Mucosa of gallbladder (tissue), 1 donor: ENCODE data around the gene MTMR3. TPM values are rescaled to one million over a fixed set of nuclear protein-coding genes. Genes with fewer than 3 reads are reported as not detected.

Experiments used
- DNase-seq: peaks from one replicate; pipeline ENCODE4 v3.0.0-alpha.2; 2020; ENCODE audit warnings: low spot score
- total RNA-seq: library from RNA; stranded (reverse); gene quantifications from one replicate; pipeline ENCODE4 v1.2.1, GENCODE V29; 2021
- donor health status: DM: no; HTN: no; CAD: no.

MTMR3 gene
- total RNA-seq, 1 donor from 2014 or later = 50.7 TPM

DNA sequence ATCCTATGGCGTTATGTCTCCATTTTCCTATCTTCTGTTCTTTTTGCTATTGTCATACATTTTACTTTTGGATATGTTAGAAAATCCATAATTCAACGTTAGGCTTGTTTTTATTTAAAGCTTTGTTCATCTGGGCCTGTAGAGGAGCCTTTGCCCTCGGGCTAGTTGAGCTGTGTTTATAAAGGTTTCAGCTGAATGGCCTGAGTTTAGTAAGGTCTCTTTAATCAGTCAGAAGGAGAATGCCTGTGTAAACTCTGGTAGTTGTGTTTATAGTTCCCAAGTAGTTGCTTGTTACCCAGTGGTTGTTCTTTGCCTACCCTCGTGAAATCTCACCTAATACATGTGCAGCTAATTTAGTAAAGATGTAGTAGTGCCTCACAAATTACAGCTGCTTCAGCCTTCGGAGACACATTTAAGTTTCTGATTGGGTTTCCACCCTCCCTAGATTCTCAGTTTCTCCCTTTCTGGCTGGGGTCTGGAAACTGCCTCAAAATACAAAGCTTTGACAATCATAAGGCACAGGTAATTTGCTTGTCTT is 33.1 kb downstream of the MTMR3 start:
- DNase-seq = no peak

DNA sequence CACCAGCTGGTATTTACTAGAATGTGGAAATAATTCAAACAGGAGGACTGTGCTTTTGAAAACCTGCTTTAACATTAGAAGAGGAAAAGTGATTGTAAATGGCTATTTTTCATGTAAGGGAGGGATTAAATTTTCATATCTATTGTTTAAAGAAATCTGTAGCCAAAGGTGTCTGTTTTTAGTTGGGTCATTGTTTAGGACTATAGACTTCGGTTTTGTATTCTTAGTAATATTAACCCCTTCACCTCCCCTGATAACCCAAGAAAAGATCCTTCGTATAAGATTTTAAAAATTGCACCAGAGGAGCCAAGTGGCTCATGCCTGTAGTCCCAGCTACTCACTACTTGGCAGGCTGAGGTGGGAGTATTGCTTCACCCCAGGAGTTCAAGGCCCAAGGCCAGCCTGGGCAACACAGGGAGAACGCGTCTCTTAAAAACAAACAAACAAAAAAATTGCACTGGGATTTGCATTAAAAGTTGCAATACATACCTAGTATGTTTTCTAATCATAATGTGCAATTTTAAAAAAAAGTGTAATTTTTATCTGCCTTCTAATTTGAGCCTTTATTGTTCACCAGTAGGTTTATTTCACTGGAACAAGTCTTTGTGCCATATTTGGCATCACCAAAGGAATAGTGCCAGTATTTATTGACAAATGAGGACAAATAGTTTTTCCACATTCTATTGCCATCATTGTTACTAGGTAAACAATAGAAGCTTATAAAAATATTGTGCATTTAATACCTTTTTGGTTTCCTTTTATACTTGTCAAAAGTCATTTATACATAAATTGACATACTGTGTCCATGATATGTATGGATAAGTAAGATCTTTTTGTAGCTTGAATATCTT is 34.3 kb downstream of the MTMR3 start:
- DNase-seq = no peak

DNA sequence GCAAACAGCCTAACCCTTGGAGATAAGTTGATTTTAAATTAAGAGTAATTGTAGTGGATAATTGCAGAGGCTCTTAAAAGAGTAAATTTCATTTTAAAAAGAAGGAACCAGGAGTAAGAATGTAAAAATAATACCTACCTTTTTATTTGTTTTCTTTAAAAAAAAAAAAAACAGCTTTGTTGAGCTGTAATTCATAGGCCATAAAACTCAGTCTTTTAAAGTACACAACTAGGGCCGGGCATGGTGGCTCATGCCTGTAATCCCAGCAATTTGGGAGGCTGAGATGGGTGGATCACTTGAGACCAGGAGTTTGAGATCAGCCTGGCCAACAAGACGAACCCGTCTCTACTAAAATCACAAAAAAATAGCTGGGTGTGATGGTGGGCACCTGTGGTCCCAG is 42.4 kb downstream of the MTMR3 start:
- DNase-seq = no peak

DNA sequence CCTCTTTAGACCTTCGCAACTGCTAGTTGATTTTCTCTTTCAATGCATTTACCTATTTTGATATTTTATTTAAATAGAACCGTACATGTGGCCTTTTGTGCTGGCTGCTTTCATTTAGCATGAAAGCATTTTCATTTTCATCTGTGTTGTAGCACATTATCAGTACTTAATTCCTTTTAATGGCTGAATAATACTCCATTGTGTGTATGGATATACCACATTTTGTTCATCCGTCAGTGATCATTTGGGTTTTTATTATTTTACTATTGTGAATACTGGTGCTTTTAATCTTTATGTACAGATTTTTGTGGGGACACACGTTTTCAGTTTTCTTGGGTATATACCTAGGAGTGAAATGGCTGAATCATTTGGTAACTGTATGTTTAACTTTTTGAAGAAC is 43.1 kb downstream of the MTMR3 start:
- no peak for DNase-seq

DNA sequence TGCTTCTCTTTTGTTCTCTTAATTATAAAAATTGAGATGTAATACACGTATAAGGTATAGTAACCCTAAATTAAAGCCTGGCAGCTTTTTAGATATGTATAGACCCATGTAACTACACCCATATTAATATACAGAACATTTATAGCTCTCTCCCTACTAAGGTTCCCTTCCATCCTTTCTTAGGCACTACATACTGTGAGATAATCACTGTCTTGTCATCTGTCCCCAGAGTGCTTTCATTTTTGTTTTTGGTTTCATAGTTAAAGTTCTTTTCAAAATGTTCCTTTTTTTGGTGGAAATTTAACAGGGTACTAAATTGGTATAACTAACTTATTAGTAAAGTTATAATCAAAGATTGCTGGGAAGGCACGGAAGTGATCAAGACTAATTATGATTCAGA is 49.2 kb downstream of the MTMR3 start:
- DNase-seq = no peak

DNA sequence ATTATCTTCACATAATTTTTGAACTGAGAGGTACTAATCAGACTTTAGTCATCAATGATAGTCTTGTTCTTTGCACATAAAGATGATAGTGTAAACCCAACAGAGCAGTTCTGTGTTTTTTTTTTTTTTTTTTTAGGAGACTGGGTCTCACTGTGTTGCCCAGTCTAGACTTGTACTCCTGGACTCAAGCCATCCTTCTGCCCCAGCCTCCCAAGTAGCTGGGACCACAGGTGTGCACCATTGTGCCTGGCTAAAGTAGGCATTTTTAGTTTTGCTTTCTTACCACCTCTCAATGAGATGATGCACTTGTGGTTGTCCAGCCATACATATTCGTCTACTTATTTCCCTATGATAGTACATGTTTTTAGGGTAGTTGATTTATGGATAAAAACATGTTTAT is 50.6 kb downstream of the MTMR3 start:
- DNase-seq = no peak

DNA sequence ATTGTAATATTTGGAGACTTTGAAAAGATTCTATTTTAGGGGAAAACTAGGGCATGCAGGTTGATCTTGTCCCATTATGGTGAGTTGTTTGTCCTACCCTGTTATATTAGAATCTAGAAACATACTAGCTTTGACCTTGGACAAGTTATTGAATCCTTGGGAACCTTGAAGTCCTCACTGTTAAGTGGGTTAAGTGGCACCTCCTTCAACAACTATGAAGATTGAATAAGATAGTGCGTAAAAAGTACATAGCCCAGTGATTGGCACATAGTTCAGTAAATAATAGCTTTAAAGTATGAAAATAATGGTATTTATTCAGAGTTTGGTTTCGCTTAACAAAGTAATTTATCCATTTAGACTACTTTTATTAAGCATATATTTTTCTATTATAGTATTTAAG is 51.6 kb downstream of the MTMR3 start:
- DNase-seq = no peak

DNA sequence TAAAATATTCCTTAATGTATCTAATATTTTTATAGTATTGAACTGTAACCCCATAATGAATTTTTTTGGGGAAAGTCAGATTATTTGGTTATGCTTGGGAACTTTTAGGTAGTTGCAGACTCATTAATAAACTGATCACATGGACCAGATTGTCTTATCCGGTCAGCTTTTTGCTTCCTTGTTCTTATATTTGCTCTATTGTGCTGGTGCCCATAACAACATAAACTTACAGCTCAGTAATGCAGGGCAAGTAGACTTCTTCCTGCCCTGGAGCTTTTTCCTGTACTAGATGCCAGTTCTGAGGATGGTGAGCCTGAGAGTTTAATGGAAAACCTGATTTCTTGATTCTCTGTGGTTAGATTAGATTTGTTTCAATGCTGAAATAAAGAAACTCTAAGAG is 53.2 kb downstream of the MTMR3 start:
- DNase-seq = no peak

DNA sequence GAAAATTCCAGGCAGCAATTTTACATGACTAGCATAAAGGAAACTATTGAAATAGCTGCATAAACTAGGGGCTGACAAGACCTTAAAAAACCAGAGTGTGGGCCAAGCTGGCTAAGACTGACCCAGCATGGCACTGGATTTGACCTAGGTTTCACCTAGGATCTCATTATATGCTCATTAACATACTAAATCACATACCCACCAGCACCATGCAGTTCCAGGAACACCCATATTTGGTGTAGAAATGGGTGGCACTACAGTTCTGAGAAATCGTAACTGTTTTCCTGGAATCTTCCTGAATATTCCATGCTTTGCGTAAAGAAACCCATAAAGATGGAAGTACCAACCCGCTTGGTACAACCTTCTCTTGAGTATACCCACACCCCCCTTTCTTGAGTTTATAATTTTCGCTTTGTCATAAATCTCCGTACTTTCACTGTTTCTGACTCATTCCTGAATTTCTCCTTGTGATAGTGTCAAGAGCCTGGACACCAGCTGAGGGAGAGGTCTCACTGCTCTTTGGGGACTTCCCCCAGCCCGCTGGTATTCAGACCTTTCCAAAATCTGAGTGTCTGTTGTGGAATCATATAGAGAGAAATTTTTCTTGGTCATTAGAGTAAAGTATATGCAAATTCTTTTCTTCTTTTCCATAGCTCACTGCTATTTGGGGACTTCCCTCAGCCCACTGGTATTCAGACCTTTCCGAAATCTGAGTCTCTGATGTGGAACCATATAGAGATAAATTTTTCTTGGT is 55.1 kb downstream of the MTMR3 start:
- no peak for DNase-seq

DNA sequence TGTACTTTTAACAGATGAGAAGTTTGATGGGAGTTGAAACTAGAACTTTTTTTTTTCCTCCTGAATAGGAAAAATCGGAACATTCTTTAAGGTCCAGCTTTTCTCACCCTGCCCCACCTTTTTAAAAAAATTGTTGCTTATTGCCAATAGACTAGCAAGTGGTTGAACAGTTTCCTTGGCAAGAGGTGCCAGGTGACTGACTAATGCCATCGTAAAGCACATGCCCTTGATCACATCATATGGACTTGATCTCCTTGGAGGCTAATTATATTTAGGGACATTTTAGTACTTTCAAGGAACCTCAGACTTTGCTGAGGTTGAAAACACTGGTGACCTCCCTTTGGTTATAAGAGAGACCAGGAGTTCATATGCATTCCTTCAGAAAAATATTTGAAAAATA is 57.6 kb downstream of the MTMR3 start:
- no peak for DNase-seq

DNA sequence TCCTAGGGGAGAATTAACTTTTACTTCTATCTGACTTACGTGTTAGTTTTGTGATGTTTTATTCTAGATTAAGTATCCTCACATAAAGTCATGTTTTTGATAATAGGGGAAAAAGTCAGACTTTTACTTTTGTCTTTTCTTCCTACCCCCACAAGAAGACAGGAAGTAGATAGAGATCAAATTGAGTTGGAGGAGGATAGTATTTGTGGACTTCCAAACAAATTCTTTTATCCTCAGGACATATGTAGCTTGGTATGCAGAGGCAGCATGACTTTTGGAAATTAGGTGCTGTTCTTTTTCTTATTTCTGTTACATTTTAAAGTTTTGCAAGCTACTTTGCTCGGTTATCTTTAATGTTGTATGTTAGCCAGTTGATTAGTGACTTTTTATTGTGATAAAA is 61.4 kb downstream of the MTMR3 start:
- no peak for DNase-seq

DNA sequence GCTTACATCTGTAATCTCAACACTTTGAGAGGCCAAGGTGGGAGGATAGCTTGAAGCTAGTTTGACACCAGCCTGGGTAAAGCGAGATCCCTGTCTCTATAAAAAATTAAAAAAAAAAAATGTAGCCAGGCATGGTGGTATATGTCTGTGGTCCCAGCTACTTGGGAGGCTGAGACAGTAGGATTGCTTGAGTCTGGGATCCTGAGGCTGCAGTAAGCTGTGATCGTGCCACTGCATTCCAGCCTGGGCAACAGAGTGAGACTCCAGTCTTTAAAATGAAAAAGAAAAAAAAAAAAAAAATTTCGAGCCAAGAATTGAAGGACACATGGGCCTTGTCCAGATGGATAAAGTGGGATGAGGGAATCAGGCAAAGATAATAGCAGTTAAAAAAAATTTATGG is 62.5 kb downstream of the MTMR3 start:
- DNase-seq = no peak

DNA sequence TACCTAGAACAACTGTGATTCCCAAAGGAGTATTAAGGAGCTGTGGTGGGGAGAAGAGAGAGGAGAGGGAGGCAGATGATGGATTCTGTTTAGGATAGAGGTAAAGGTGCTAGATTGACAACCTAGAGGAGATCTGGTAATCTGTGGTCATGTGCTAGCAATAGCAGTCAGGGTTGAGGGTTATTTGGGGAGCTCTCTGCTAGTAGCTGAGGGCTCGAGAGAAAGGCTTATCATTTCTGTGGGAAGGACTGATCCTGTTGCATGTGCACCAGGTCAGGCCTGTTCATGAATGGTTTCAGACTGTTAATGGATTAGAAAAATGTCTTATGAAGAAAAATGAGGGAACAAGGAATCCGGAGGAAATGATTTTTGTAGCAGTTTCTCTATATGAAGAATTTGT is 63.2 kb downstream of the MTMR3 start:
- DNase-seq = no peak

DNA sequence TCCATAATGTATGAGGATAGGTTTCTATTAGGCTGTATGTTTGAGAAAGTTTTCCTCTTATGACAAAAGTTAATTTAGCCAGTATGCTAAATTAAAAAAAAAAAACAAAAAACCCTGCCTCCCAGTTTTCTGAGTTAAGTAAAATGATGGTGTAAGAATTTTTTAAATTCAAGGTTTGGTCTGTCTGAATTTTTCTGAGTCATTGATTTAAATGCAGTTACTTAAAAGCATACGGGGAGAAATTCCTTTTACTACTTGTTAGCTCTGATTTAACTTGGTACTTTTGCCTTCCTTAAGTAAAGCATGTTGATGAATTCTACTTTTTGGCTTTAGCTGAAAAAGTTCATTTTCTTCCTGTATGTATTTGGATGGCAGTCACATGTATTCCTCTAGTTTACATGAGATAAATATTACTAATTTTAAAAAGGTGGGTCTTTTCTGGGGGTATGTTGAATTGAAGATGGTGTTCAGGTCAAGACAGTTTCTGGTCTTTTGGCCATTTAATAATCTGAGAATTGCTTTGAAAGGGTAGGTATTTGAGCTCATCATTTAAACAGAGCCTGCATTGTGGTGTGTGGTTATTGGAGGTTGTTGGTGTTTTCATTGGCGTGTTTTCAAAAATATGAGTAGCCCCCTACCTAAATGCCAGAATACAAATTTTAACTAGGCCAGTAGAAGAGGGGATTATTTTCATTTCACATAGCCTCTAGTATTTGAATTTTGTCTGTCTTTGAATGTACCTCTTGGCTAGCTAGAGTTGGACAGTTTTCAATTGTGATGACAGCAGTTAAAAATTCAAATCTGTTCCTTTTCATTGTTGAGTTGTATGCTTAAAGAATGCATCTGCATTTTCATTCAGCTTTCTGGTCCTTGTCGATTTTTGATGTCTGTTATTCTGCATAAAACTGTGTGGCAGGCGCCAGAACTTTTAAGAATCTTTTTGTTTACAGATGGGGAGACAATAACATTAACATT is 64.7 kb downstream of the MTMR3 start:
- DNase-seq = no peak

DNA sequence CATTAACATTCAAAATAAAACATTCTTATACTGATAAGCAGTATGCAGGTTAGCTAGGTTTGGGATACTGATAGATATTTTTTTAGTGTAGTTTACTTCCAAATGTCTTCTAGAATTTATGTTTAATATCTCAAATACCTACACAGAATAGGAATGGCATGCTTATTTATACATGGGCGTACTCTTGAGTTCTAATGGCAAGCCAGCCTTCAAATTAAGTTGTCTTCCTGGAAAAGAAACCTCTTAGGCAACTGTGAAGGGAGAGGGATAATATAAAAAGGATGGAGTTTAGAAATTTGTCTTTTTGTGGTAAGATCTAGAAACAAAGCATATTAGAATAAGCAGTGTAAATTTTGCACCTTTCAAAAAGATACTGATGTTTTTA is 65.4 kb downstream of the MTMR3 start:
- no peak for DNase-seq

DNA sequence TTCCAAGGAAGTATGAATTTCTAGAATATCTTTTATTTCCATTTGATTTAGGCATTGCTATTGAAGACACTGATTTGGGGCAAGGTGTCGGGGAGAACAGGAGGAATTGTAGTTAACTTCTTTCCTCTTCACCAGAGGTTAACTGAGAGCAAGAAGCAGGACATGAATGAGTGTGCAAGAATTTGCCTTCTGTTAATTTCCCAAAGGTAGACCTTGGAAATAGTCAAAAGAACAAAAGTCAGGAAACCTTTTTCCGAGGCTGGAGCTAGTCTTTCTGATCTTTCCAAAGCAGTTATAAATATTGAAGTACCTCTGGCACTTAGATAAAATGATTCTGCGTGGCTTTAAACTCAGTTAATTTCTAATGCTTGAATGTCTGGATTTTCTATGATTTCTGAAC is 66.9 kb downstream of the MTMR3 start:
- DNase-seq = no peak

DNA sequence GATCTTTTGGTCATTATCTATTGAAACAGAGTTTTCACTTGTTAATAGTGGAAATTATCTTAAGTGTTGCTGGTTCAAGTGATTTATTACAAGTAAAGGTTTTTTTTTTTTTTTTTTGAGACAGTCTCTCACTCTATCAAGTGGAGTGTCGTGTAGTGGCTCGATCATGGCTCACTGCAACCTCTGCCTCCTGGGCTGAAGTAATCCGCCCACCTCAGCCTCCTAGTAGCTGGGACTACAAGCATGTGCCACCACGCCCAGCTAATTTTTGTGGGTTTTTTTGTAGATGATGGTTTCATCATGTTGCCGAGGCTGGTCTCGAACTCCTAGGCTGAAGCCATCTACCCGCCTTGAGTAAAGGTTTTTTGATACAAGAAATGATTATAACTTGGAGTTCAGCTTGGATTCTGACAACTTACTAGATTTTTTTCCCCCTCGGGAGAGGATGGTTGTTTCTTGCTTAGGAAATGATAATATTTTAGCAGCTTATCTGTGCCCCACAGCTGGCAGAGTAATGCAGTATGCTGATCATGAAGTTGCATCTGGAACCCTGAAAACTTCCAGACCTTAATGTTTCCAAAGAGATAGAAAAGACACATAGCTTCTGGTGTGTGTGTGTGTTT is 68.9 kb downstream of the MTMR3 start:
- DNase-seq = no peak

DNA sequence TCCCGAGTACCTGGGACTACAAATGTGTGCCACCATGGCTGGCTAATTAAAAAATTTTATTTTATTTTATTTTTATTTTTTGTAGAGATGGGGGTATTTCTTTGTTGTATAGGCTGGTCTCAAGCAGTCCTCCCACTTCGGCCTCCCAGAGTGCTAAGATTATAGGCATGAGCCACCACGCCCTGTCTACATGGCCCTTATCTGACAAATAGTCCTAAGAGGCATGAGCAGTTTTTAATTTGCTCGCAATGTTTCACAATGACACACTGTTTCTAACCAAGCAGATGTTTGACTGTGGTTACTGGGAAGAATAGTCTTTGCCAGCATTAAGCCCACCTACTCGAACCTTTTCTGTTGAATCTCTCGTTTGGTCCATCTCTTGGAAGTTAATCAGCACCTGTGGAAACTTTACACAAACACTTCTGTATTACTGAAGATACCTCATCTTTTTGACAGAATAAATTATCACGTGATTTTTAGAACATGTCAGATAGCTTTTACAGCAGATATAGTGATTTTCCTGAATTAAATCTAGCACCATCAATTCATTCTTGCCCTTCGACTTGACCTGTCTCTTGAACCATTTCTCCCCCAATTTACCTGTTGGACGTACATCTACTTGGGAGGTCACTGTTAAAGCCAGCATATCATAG is 71.4 kb downstream of the MTMR3 start:
- no peak for DNase-seq

DNA sequence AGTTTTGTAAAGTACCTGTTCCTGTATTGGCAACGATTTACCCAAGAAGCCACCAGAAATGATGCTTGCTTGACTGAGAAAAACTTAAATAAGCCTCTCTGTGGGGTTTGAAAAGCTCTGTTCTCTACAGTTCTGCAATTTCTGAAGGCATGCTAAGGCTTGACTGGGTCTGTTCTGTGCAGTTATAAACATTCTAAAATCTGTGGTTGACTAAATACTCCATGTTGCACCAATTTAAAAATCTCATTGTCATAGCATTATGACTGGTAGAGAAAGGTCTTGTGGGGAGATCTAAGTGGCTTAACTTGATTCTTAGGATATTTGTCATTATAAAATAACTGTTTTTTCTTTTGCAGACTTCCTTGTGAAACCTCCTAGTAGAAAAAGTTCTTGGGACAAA is 73.7 kb downstream of the MTMR3 start:
- no peak for DNase-seq

DNA sequence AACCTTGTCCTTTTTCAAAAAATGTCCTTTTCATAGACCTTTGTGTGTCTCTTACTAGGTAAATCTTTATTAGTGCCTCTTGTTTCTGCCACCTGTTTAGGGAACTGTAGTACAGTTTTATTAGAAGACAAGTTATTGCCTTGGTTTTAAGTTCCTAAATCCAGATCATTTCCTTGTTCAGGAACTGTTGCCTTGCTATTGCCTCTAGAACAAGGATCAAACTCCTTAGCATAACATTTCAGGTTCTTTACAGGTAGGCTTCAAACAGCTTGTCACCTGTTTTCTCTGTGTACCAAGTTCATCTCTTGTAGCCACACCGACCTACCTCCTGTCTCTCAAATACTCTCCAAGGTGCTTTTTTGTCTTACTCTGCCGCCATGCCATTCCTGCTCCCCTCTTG is 75.2 kb downstream of the MTMR3 start:
- DNase-seq = no peak

DNA sequence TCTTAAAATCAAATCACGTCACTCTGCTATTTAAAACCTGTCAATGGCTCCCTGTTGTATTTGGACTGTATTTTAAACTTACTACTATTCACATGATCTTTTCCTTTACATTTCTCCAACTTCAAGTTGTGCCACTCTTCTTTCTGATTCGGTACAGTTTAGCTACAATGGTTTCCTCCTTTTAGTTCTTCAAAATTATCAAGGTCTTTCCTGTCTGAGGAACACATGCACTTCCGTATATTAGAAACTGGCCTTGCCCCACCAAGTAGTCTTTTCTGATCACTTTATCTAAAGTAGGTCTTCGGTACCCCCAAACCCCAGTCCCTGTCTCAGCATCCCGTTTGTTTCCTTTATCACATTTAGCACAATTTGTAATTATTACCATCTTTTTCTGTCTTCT is 81.8 kb downstream of the MTMR3 start:
- DNase-seq = no peak
